ENCODE results near the gene RBM38.

RBM38 gene

GRCh38 chr20:57384953-57385761, 6.0 kb upstream of the RBM38 start:
- no peaks in the 10 kb centered on the region for H3K9me3 ChIP-seq (ENCODE audit: low read length)
- H3K9ac ChIP-seq (ENCODE audit: low read length) = no peak overlapping the region
- H3K27ac ChIP-seq (ENCODE audit: low read depth, low read length) = no peak overlapping the region
- no peak overlapping the region for H3K4me3 ChIP-seq (ENCODE audit: low read depth in 1 of 2, low read length in 2 of 2)
- peaks cover 8% of the 10 kb centered on the region for H3K4me1 ChIP-seq (ENCODE audit: insufficient read depth, low read length)
- no peaks in the 10 kb centered on the region for H3K27me3 ChIP-seq (ENCODE audit: control insufficient read depth in 1 of 2, insufficient read depth in 2 of 2, low read length in 2 of 2)
- H3K36me3 ChIP-seq (ENCODE audit: insufficient read depth, low read length) = peaks cover 7% of the 10 kb centered on the region

- no peaks in the 10 kb centered on the region for H3K36me3 ChIP-seq (ENCODE audit: insufficient read depth, low read length)
- H3K9ac ChIP-seq (ENCODE audit: low read length) = no peak overlapping the region
- no peak overlapping the region for H3K27ac ChIP-seq (ENCODE audit: low read depth, low read length)
- no peak overlapping the region for H3K4me3 ChIP-seq (ENCODE audit: low read depth in 1 of 2, low read length in 2 of 2)
- peaks cover 9% of the 10 kb centered on the region for H3K4me1 ChIP-seq (ENCODE audit: insufficient read depth, low read length)
- no peaks in the 10 kb centered on the region for H3K27me3 ChIP-seq (ENCODE audit: control insufficient read depth in 1 of 2, insufficient read depth in 2 of 2, low read length in 2 of 2)
- no peaks in the 10 kb centered on the region for H3K9me3 ChIP-seq (ENCODE audit: low read length)
Observed at GRCh38 chr20:57385940-57386339, 5.3 kb upstream of the RBM38 start.

- Histone ChIP-seq H3K9me3 (ENCODE audit: low read length) (no peaks in the 10 kb centered on the region), H3K4me1 (ENCODE audit: insufficient read depth, low read length) (peaks cover 9% of the 10 kb centered on the region), H3K9ac (ENCODE audit: low read length) (no peak overlapping the region), H3K4me3 (ENCODE audit: low read depth in 1 of 2, low read length in 2 of 2) (no peak overlapping the region), H3K27ac (ENCODE audit: low read depth, low read length) (no peak overlapping the region), H3K27me3 (ENCODE audit: control insufficient read depth in 1 of 2, insufficient read depth in 2 of 2, low read length in 2 of 2) (no peaks in the 10 kb centered on the region), H3K36me3 (ENCODE audit: insufficient read depth, low read length) (no peaks in the 10 kb centered on the region)
Observed at GRCh38 chr20:57386762-57387161, 4.4 kb upstream of the RBM38 start.

GRCh38 chr20:57387463-57387862, 3.7 kb upstream of the RBM38 start:
- Histone ChIP-seq H3K27ac (ENCODE audit: low read depth, low read length) (no peak overlapping the region), H3K9me3 (ENCODE audit: low read length) (no peaks in the 10 kb centered on the region), H3K27me3 (ENCODE audit: control insufficient read depth in 1 of 2, insufficient read depth in 2 of 2, low read length in 2 of 2) (no peaks in the 10 kb centered on the region), H3K4me1 (ENCODE audit: insufficient read depth, low read length) (peaks cover 13% of the 10 kb centered on the region), H3K9ac (ENCODE audit: low read length) (no peak overlapping the region), H3K4me3 (ENCODE audit: low read depth in 1 of 2, low read length in 2 of 2) (no peak overlapping the region), H3K36me3 (ENCODE audit: insufficient read depth, low read length) (no peaks in the 10 kb centered on the region)

GRCh38 chr20:57387945-57388371, 3.2 kb upstream of the RBM38 start:
- Histone ChIP-seq H3K9ac (ENCODE audit: low read length) (no peak overlapping the region), H3K9me3 (ENCODE audit: low read length) (no peaks in the 10 kb centered on the region), H3K27me3 (ENCODE audit: control insufficient read depth in 1 of 2, insufficient read depth in 2 of 2, low read length in 2 of 2) (no peaks in the 10 kb centered on the region), H3K4me1 (ENCODE audit: insufficient read depth, low read length) (peaks cover 18% of the 10 kb centered on the region), H3K4me3 (ENCODE audit: low read depth in 1 of 2, low read length in 2 of 2) (no peak overlapping the region), H3K36me3 (ENCODE audit: insufficient read depth, low read length) (no peaks in the 10 kb centered on the region), H3K27ac (ENCODE audit: low read depth, low read length) (no peak overlapping the region)

GRCh38 chr20:57388953-57389694, 2.1 kb upstream of the RBM38 start:
- H3K27me3 ChIP-seq (ENCODE audit: control insufficient read depth in 1 of 2, insufficient read depth in 2 of 2, low read length in 2 of 2) = no peaks in the 10 kb centered on the region
- peak overlapping the region; percentile 36 for H3K27ac ChIP-seq (ENCODE audit: low read depth, low read length)
- peak overlapping the region; percentile 76 for H3K9ac ChIP-seq (ENCODE audit: low read length)
- no peaks in the 10 kb centered on the region for H3K9me3 ChIP-seq (ENCODE audit: low read length)
- peaks cover 8% of the 10 kb centered on the region for H3K36me3 ChIP-seq (ENCODE audit: insufficient read depth, low read length)
- H3K4me1 ChIP-seq (ENCODE audit: insufficient read depth, low read length) = peaks cover 30% of the 10 kb centered on the region
- peak overlapping the region; percentile 1 to 56 for H3K4me3 ChIP-seq (ENCODE audit: low read depth in 1 of 2, low read length in 2 of 2)

- Histone ChIP-seq H3K36me3 (ENCODE audit: insufficient read depth, low read length) (peaks cover 9% of the 10 kb centered on the region), H3K4me3 (ENCODE audit: low read depth in 1 of 2, low read length in 2 of 2) (peak overlapping the region; percentile 1 to 56), H3K9ac (ENCODE audit: low read length) (peak overlapping the region; percentile 76), H3K27me3 (ENCODE audit: control insufficient read depth in 1 of 2, insufficient read depth in 2 of 2, low read length in 2 of 2) (no peaks in the 10 kb centered on the region), H3K9me3 (ENCODE audit: low read length) (no peaks in the 10 kb centered on the region), H3K4me1 (ENCODE audit: insufficient read depth, low read length) (peaks cover 38% of the 10 kb centered on the region), H3K27ac (ENCODE audit: low read depth, low read length) (peak overlapping the region; percentile 36)
Observed at GRCh38 chr20:57389695-57390603, 1.2 kb upstream of the RBM38 start.

- Histone ChIP-seq H3K27me3 (ENCODE audit: control insufficient read depth in 1 of 2, insufficient read depth in 2 of 2, low read length in 2 of 2) (no peaks in the 10 kb centered on the region), H3K36me3 (ENCODE audit: insufficient read depth, low read length) (peaks cover 18% of the 10 kb centered on the region), H3K4me1 (ENCODE audit: insufficient read depth, low read length) (peaks cover 55% of the 10 kb centered on the region), H3K4me3 (ENCODE audit: low read depth in 1 of 2, low read length in 2 of 2) (peak overlapping the region; percentile 58 to 85), H3K9ac (ENCODE audit: low read length) (peak overlapping the region; percentile 98), H3K27ac (ENCODE audit: low read depth, low read length) (peak overlapping the region; percentile 94), H3K9me3 (ENCODE audit: low read length) (no peaks in the 10 kb centered on the region)
Observed at GRCh38 chr20:57391439-57392301, 474 bp downstream of the RBM38 start.

GRCh38 chr20:57392512-57393271, 1.5 kb downstream of the RBM38 start:
- H3K9me3 ChIP-seq (ENCODE audit: low read length) = no peaks in the 10 kb centered on the region
- no peaks in the 10 kb centered on the region for H3K27me3 ChIP-seq (ENCODE audit: control insufficient read depth in 1 of 2, insufficient read depth in 2 of 2, low read length in 2 of 2)
- peak overlapping the region; percentile 98 for H3K9ac ChIP-seq (ENCODE audit: low read length)
- H3K4me3 ChIP-seq (ENCODE audit: low read depth in 1 of 2, low read length in 2 of 2) = peak overlapping the region; percentile 51 to 85
- peaks cover 28% of the 10 kb centered on the region for H3K36me3 ChIP-seq (ENCODE audit: insufficient read depth, low read length)
- H3K27ac ChIP-seq (ENCODE audit: low read depth, low read length) = peak overlapping the region; percentile 94
- H3K4me1 ChIP-seq (ENCODE audit: insufficient read depth, low read length) = peaks cover 66% of the 10 kb centered on the region

Measured in muscle layer of colon (tissue), 2 donors.